HG02588 (cell line): ENCODE data around the gene WWC2.
"Not testable (repeated sequence)": the region's sequence is repeated elsewhere in the genome, so short reads cannot be mapped to it uniquely, and the experiment has no call there.

Source experiments
- ATAC-seq: cut with Tn5 transposase; IDR thresholded peaks from one replicate; pipeline ENCODE4 v1.9.1; 2021; ENCODE audit warnings: mild to moderate bottlenecking, moderate library complexity; ENCODE audit not compliant: unreplicated experiment

Gene WWC2

DNA sequence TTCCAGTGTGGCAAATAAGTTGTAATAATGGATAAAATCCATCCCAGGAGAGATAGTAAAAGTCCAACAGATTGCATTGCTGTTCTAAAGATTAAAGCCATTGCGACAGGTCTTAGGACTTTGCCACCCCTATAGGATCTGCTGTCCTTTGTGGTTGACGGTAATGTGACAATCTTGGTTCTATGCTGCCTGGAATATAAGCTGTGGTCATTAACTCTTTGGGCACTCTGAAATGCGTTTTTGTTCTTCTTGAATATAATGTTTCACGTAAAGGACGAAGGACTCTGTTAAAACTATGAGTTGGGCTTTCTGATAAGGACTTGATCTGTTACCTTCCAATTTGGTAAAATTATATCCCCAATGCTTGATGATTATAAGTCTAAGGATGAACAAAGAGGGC, 223.3 kb downstream of the WWC2 start, which contains the start of gene CLDN24:
CLDN24 (minus strand) TSS at position 101 of the 400 bp plus-strand sequence; CDS start at position 101, 0 bp downstream.
- ATAC-seq = no peak

GRCh38 chr4:183323295-183323694, 224.2 kb downstream of the WWC2 start:
- ATAC-seq = no peak

- ATAC-seq = not testable (repeated sequence)
These were observed 225.0 kb downstream of the WWC2 start for GRCh38 chr4:183324056-183324455.

DNA sequence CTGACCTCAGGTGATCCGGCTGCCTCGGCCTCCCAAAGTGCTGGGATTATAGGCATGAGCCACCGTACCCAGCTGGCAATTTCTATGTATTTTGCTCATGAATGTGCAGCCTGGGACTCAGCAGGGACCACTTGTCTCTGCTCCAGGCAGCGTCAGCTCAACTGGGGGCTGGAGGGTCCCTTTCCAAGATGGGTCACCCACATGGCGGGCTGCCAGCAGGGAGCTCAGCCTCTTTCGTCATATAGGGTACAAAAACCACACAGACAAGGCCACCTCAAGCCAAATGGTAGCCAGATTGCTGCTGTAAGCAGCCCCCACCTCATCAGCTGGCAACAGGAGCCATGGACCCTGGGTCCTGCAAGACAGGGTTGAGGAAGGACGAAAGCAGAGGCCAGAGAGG, 225.6 kb downstream of the WWC2 start:
- no peak for ATAC-seq

DNA sequence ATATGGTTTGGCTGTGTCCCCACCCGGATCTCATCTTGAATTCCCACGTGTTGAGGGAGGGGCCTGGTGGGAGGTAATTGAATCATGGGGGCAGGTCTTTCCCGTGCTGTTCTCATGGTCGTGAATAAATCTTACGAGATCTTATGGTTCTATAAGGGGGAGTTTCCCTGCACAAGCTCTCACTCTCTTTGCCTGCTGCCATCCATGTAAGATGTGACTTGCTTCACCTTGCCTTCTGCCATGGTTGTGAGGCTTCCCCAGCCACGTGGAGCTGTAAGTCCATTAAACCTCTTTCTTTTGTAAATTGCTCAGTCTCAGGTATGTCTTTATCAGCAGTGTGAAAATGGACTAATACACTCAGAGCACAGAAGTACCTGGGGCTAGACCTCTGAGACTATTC, 227.3 kb downstream of the WWC2 start:
- ATAC-seq = not testable (repeated sequence)

- no peak for ATAC-seq
These were observed 227.8 kb downstream of the WWC2 start for GRCh38 chr4:183326853-183327252.

DNA sequence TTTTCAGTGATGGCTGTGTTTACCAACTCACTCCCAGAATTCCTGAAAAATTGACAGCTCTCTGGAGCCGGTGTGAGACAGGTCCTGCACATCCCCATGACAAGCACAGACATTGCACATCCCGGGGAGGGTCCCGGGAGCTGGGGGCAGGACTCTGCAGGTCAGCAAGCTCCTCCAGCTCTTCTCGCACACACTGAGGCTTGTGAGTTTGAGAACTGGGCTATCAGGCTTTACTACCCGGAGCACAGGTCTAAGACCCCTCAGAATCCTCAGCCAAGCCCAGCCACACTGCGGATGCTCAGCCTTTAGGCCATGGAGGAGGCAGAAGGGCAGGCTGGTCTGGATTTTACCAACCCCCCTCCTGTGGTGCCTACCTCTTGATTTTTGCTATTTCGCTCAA, 228.8 kb downstream of the WWC2 start:
- ATAC-seq = no peak

DNA sequence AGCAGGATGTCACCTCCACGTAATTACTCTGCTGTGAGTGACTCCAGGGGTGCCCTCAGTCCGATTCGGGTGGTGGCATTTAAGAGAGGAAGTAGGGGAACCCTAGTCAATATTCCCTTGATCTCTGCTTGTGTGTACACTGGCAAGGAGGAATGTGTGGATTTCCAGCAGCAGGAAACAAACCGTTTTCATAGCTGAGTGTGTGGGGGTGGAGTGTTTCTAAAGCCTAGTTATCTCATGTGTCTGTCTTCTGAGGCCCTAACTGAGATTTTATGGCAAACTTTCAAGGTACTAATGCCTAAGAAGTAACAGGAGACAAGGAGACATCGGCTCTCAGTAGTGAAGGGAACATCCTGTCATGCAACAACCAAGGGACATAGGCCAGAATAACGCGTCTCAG, 229.8 kb downstream of the WWC2 start:
- ATAC-seq = no peak

GRCh38 chr4:183329244-183329643, 230.2 kb downstream of the WWC2 start:
- ATAC-seq = no peak

DNA sequence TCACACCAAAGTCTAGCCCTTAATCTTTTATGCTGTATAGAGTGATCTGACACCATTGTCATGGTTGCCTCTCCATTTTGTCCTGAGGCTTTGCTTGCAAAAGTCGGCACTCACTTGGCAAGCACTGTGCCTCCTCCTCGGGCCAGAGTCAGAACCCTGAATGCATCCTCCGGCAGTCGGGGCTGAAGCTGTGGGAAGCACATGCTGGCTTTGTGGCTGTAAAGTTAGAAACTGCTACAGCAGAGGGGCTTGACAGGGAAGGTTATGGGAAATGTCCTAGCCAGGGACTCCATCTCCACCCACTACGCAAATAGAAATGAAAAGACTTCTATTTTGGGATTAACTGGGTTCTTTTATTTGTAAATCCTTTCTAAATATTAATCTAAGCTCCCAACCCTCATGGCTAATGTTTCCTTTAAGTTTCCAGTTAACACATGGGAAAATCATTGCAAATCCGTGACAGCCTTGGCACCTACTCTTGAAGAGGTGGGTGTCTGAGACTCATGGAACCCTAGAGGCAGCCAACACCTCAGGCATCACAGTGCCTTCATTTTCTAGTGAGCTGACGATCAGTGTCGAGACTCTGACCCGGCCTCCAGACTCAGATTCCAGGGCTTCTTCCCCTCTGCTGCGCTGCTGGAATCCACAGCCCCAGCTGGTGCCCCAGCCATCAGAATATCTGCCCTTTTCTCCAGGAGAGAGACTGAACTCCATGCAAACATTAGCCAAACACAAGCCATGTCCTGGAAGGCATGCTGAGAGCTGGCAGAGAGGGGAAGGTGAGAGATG, 231.1 kb downstream of the WWC2 start:
- ATAC-seq = no peak

DNA sequence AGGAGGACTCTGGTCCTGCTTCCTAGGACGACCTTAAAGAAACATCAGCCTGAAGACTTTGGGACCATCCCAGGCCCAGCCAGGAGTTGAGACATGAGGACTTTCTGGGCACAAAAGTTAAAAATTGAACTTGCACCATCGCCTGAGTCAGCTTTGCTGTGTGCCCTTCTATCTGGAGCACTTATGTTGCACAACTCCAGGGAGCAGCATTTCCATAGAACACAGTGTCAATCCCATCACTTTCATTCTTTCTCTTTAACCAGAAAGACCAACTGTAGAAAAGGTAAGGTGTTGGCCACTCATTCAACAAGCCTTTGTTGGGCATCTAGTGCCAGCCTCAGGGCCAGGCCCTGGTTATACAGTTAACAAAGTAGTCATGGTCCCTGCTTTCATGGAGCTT, 231.8 kb downstream of the WWC2 start:
- no peak for ATAC-seq

GRCh38 chr4:183332447-183332846, 233.4 kb downstream of the WWC2 start:
- no peak for ATAC-seq

- no peak for ATAC-seq
These were observed 234.1 kb downstream of the WWC2 start for GRCh38 chr4:183333202-183333601.

- no peak for ATAC-seq
These were observed 234.9 kb downstream of the WWC2 start for GRCh38 chr4:183333983-183334382.

DNA sequence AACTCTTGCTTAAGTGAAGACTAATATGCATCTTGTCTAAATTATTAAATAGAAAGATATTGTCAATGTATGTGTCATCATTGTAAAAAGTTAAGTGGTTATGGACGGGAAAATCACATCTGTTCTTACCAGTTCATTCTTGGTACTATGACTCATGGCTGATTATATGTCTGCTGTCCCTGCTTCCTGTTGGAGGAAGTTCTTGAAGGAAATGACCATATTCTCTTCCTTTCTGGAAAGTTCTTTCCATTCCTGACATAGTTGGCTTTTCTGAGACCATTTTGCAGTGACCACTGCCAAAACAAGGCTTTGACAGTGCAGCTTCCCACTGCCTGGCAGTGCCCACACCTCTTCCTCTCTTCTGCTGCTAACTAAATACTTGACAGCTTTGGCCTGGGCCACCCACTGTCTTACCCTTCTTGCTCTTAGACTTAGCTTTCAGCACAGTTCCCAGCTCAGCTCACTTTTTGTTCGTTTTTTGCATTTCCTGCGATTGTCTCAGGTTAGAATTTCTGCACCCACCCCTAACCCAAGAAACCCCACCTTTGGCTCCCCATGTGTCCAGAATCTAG, 236.4 kb downstream of the WWC2 start:
- ATAC-seq = no peak

DNA sequence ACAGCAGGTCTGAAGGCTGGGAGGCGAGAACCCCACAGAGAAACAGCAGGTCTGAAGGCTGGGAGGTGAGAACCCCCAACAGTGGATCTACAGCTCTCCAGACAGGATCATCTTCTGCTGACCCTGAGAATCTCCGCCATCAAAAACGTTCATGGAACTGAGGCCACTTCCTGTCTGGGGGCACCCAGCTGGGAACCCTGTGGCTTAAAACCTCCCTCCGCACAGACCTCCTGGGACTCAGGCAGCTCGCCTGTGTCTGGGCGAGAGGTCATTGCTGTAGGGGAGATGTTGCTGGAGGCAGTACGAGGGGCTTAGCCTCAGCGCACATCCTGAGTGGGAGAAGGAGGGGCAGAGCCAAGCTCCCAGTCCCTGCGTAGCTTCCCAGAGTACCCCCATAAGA, 238.3 kb downstream of the WWC2 start:
- ATAC-seq = no peak

- no peak for ATAC-seq
These were observed 238.8 kb downstream of the WWC2 start for GRCh38 chr4:183337833-183338232.

- ATAC-seq = no peak
These were observed 243.8 kb downstream of the WWC2 start for GRCh38 chr4:183342541-183343533.

- ATAC-seq = no peak
These were observed 244.7 kb downstream of the WWC2 start for GRCh38 chr4:183343730-183344129.

- no peak for ATAC-seq
These were observed 245.6 kb downstream of the WWC2 start for GRCh38 chr4:183344523-183345255.

GRCh38 chr4:183345261-183345660, 246.2 kb downstream of the WWC2 start:
- ATAC-seq = no peak
